Measurements from ENCODE around the gene CD14. TPM values are rescaled to one million over a fixed set of nuclear protein-coding genes. Genes with fewer than 3 reads are reported as not detected.

The CD14 gene
- total and polyA plus RNA-seq, 3 donors from 2014 or later, result 23.7 to 41.1 (median 40.5) TPM

DNA sequence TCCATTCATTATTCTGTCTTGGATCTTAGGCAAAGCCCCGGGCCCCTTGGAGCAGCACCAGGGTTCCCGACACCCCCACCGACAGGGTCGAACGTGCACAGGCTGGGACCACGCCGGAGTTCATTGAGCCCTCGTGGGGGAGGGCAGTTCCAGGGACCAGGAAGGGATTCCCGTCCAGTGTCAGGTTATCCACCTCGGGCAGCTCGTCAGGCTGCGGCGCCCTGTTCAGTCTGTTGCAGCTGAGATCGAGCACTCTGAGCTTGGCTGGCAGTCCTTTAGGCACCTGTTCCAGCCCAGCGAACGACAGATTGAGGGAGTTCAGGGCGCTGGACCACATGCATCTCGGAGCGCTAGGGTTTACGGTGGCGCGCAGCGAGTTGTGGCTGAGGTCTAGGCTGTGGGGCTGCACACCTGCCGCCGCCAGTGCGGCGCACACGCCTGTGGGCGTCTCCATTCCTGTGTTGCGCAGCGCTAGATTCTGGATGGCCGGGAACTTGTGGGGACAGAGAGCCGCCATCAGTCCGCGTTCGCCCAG is 1.1 kb downstream of the CD14 start:
- intact Hi-C loops (cut with DNase I; ENCODE audit: low total_unique reads), result loop anchor here (10.0 kb wide), 1 partner anchor 87 kb away; the partner anchor contains the start of gene EIF4EBP3
- Histone ChIP-seq H3K9me3 (no peaks in the 10 kb centered on the region), H3K27ac (peak overlapping the region; percentile 56 to 87), H3K27me3 (no peaks in the 10 kb centered on the region), H3K36me3 (ENCODE audit: low read depth, missing control alignments) (no peaks in the 10 kb centered on the region), H3K4me3 (peak overlapping the region; percentile 46 to 62), H3K4me1 (peaks cover 5% of the 10 kb centered on the region)
- TF ChIP-seq, protein P1, sequence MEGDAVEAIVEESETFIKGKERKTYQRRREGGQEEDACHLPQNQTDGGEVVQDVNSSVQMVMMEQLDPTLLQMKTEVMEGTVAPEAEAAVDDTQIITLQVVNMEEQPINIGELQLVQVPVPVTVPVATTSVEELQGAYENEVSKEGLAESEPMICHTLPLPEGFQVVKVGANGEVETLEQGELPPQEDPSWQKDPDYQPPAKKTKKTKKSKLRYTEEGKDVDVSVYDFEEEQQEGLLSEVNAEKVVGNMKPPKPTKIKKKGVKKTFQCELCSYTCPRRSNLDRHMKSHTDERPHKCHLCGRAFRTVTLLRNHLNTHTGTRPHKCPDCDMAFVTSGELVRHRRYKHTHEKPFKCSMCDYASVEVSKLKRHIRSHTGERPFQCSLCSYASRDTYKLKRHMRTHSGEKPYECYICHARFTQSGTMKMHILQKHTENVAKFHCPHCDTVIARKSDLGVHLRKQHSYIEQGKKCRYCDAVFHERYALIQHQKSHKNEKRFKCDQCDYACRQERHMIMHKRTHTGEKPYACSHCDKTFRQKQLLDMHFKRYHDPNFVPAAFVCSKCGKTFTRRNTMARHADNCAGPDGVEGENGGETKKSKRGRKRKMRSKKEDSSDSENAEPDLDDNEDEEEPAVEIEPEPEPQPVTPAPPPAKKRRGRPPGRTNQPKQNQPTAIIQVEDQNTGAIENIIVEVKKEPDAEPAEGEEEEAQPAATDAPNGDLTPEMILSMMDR (IDR thresholded peaks at IDR 0.05), result no peak
- TF ChIP-seq POLR2A (IDR thresholded peaks at IDR 0.05), result no peak
- DNase-seq, result no peak
- 22 to 40% methylated on average over 1 to 36 of the region's 36 CpGs for WGBS, 2 donors

DNA sequence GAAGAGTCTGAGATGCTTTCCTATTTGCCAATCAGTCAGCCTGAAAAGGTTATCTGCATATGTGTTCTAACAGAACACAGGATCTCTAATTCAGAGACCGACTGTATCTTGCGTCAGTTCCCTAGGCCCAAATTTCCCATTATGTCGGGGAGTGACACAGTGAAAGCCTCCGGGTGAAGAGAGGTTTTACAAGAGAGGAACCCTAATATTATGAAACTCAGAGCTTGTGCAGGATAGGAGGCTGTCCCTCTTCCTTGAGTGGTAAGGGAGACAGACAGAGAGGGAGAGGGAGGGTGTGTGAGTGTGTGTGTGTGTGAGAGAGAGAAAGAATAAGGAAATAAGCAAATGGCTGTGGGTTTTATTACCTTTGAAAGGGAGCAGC is 1.9 kb downstream of the CD14 start:
- intact Hi-C loops (cut with DNase I; ENCODE audit: low total_unique reads), result loop anchor here (10.0 kb wide), 1 partner anchor 86 kb away; the partner anchor contains the start of gene EIF4EBP3
- H3K36me3 ChIP-seq (ENCODE audit: low read depth, missing control alignments), result no peaks in the 10 kb centered on the region
- DNase-seq, result no peak
- TF ChIP-seq, protein P1 (IDR thresholded peaks at IDR 0.05), result no peak
- no peak for TF ChIP-seq POLR2A (IDR thresholded peaks at IDR 0.05)
- peaks cover 5% of the 10 kb centered on the region for H3K4me1 ChIP-seq
- peak overlapping the region; percentile 3 to 46 for H3K4me3 ChIP-seq
- peak overlapping the region in 1 of 2 donors; percentile 87 for H3K27ac ChIP-seq
- 78 to 85% methylated on average over 4 of the region's 4 CpGs for WGBS, 2 donors
- no peaks in the 10 kb centered on the region for H3K9me3 ChIP-seq
- H3K27me3 ChIP-seq, result no peaks in the 10 kb centered on the region

DNA sequence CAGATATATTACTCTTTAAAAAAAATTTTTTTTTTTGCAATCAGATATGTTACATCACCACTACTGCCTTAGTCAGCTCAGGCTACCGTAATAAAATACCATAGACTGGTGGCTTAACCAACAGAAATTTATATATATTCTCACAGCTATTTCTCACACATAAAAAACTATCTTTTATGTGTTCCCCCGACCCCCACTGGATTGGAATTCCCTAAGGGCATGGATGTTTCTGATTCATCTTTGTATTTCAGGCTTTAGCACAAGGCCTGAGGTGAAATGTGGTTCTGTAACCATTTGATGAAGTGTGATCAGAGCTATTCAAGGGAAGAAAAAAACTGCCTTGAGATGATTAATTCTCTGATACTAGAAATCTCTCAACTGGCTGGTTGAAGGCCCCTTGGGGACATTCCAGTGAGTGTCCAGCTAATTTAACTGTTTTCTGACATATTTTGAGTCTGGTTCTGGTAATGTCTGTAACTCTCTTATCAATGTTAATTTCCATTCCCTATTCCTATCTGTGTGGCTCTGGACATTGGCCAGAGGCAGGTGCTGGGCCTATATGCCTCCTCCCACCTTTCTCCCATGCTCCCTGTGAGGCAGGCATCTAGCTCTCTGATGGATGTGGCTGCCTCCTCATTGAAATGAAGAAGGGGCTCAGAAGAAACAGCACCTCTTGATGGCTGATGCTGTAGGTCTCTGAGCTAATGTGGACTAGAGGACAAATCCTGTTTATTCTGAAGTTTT is 2.5 kb downstream of the CD14 start:
- WGBS, 2 donors, result 80 to 83% methylated on average over 2 of the region's 2 CpGs
- peak overlapping the region in 1 of 2 donors; percentile 87 for H3K27ac ChIP-seq
- intact Hi-C loops (cut with DNase I; ENCODE audit: low total_unique reads), result loop anchor here (10.0 kb wide), 1 partner anchor 86 kb away; the partner anchor contains the start of gene EIF4EBP3
- peaks cover 5% of the 10 kb centered on the region for H3K4me1 ChIP-seq
- H3K36me3 ChIP-seq (ENCODE audit: low read depth, missing control alignments), result no peaks in the 10 kb centered on the region
- H3K9me3 ChIP-seq, result no peaks in the 10 kb centered on the region
- TF ChIP-seq POLR2A (IDR thresholded peaks at IDR 0.05), result no peak
- TF ChIP-seq, protein P1 (IDR thresholded peaks at IDR 0.05), result no peak
- H3K27me3 ChIP-seq, result no peaks in the 10 kb centered on the region
- no peak for DNase-seq
- H3K4me3 ChIP-seq, result peak overlapping the region in 1 of 2 donors; percentile 3

DNA sequence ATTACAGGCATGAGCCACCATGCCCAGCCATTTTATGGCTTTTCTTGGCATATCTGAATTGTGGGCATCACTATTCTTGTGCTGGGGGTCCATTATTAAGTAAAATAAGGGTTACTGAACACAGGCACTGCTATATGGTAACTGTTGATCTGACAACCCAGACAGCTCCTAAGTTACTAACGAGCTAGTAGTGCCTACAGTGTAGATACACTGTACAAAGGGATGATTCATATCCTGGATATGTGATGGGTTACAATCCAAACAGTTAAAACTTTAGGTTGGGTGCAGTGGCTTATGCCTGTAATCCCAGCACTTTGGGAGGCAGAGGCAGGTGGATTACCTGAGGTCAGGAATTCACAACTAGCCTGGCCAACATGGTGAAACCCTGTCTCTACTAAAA is 4.3 kb downstream of the CD14 start:
- H3K27ac ChIP-seq, result no peak overlapping the region
- no peak for DNase-seq
- H3K36me3 ChIP-seq (ENCODE audit: low read depth, missing control alignments), result no peaks in the 10 kb centered on the region
- no peak for TF ChIP-seq POLR2A (IDR thresholded peaks at IDR 0.05)
- TF ChIP-seq, protein P1 (IDR thresholded peaks at IDR 0.05), result no peak
- H3K9me3 ChIP-seq, result no peaks in the 10 kb centered on the region
- 24 to 40% methylated on average over 1 of the region's 1 CpG for WGBS, 2 donors
- H3K4me3 ChIP-seq, result no peak overlapping the region
- H3K27me3 ChIP-seq, result no peaks in the 10 kb centered on the region
- H3K4me1 ChIP-seq, result peaks cover 5% of the 10 kb centered on the region
- intact Hi-C loops (cut with DNase I; ENCODE audit: low total_unique reads), result no loop called here
